ENCODE measurements around the gene EYA2.
"Not testable (repeated sequence)": the region's sequence is repeated elsewhere in the genome, so short reads cannot be mapped to it uniquely, and the experiment has no call there.

EYA2 gene

DNA sequence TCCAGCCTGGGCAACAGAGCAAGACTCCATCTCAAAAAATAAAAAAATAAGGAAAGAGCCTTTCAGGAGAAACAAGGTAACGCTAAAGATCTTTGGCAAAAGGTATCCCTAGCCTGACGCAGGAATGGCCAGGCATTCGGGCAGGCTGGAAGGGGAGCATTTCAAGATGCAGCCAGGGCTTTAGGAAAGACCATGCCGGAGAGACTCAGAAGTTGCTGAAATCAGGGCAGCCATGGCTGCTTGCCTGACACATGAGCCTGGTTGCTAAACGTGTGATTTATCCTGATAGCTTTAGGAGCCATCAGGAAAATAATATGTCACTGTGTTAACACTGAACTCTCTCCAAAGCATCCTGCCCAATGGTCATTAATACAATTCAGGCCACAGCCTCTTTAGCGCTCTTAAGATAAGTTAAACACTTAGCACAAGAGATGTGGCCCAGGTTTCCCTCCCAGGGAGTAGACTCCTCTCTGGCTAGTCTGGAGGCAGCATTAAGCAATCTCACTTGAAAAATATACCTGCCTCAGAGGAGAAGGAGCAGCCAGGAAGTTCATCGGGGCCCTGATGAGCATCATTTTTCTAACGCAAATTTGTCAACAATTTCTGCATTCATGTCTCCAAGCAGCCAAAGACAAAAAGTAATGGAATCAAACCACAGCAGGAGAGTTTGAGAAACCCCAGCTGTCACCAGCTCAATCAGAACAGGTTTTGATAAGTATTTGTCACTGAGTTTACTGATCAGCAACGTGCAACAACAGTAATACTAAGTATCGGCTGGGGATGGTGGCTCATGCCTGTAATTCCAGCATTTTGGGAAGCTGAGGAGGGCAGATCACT is 261.9 kb downstream of the EYA2 start:
- no peak for DNase-seq

DNA sequence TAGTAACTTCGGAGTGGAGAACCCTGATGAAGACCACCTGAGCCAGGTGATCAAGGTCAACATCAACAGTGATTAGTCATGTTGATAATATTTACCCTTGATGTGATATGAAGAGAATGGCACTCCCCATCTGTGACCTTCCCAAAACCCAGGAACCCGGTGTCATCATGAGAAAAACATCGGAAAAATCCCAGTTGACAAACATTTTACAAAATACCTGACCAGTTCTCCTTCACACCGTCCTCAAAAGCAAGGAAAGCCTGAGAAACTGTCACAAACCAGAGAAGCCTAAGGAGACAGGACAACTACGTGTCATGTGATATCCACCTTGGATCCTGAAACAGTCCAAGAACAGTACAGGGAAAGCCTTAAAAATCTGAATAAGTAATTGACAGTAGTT is 264.5 kb downstream of the EYA2 start:
- DNase-seq = no peak

DNA sequence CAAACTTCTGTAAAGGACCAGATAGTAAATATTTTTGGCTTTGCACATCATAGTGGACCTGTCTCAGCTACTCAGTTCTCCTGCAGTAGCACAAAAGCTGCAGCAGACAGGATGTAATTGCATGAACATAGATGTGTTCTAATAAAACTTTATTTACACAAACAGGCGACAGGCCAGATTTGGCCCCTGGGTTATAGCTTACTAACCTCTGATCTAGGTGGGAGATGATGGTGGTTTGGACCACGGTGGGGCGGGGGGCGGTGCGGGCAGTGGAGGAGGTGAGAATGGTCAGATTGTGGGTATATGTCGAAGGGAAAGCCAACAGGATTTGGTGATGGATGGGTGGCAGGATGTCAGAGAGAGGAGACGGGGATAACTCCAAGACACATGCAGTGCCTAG is 265.6 kb downstream of the EYA2 start:
- no peak for DNase-seq

DNA sequence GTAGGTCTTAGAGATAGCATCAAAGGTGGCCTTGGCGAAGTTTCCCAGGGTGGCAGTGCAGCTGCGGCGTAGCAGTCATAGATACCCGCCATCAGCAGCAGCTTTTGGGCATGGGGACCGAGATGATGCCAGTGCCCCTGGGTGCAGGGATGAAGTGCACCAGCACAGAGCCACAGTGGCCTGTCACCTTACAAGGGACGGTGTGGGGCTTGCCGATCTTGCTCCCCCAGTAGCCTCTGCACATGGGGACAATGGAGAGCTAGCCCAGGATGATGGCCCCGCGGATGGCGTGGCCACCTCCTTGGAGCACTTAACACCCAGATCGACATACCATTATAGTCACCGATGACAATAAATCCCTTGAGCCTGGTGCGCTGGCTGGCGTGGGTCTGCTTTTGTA is 266.3 kb downstream of the EYA2 start:
- DNase-seq = no peak

DNA sequence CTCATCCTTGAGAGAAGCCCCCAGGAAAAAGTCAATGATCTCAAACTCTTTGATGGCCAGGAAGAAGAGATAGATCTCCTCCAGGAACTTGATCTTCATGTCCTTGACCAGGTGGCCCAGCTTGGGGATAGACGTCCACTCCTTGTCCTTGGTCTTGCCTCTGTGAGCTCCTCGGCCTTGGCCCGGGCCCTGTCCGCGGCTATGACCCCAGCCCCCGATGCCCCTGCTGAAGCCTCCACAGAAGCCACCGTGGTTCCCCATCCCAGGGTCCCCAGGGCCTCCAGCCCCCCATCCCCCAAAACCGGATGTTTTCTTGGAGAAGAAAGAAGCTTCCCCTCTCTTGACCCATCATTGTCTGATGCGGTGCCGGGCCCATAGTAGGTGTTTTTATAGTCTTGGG is 266.8 kb downstream of the EYA2 start:
- no peak for DNase-seq

DNA sequence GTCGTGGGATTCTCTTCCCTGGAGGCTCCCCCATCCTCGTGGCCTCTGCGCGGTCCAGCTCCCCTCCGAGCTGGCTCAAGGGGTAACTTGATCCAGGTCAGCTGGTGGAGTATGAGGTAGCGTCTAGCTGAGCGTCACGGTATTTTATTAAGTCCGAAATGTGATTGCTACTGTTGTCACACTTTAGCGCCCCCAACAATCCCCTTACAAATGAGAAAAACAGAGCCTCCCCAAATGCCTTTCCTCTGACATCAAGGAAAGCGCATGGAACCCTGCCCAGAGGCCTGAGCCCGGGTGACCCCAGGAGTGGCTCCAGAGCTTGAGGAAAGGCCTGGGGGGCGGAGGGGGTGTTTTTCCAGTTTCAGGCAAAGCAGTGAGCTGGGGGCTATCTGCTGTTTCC is 269.5 kb downstream of the EYA2 start:
- DNase-seq = no peak

DNA sequence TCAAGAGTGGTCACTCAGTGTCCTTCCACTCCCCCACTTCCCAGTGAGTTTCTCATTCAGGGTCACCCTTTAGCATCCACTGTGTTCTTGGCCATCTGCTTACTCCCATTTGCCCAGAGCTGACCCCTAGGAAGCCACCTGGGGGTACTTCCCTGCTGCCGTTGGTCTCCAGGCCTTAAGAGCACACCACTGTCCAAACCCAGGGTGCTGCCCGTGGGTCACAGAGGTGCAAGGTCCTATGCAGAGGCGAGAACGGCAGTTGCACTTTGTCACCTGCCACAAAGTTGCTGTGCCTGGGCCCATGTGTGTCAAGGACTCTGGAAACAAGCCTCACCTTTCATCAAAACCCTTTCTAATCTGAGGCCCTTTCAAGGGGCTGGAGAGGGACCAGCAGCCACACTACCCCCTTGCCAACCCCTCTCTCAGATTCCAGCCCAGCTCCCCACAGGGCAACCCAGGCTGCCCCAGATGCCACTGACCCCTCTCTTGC is 270.8 kb downstream of the EYA2 start:
- no peak for DNase-seq

DNA sequence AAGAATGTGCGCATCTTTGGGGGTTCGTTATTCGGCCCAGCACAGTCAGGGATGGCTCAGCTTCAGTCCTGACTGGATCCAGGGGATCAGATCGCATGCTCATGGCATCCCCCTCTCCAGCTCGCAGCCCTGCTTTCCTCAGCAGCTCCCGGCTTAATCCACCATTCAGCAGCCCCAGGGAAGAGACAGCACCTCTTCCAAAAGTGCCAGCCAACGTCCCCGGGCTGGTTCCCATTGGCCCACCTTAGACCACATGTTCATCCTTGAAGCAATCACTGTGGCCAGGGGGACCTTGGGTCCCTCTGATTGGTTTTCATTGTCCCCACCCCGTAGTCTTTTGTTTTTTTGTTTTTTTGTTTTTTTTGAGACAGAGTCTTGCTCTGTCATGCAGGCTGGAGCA is 273.2 kb downstream of the EYA2 start:
- DNase-seq = no peak

DNA sequence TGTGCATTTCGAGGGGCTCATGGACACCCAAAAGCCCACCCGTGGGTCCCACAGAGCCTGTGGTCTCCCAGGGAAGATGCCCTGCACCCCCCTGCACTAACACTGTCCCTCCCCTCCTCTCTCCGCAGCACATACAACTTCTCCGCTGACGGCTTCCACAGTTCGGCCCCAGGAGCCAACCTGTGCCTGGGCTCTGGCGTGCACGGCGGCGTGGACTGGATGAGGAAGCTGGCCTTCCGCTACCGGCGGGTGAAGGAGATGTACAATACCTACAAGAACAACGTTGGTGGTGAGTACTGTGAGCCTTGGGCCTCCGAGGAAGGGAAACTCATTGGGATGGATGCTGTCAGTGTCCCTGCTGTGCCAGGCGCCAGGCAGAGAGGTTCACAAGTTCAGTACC is 277.9 kb downstream of the EYA2 start:
- DNase-seq = no peak

DNA sequence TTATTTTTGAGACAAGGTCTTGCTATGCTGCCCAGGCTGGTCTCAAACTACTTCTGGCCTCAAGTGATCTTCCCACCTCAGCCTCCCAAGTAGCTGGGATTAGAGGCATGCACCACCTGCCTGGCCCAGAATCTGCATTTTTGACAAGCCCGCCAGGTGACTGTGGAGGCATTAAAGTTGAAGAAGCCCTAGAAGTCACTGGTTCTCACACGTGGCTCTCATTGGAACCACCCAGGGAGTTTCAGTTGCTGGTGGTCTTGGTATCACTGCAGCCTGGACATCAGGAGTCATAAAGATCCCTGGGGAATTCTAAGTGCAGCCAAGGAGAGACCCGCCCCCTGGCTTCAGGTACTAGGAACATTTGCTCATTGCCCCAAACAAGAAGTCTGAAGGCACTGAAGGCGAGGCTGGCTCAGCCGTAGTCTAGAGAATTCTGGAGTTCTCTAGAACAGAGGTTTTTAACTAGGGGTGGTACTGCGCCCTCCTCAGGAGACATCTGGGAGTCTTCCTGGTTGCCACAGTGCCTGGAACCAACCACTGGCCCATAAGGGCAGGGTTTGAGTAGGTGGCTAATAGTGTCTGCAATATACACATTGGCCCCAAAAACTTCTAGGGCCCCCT is 279.1 kb downstream of the EYA2 start:
- DNase-seq = no peak

DNA sequence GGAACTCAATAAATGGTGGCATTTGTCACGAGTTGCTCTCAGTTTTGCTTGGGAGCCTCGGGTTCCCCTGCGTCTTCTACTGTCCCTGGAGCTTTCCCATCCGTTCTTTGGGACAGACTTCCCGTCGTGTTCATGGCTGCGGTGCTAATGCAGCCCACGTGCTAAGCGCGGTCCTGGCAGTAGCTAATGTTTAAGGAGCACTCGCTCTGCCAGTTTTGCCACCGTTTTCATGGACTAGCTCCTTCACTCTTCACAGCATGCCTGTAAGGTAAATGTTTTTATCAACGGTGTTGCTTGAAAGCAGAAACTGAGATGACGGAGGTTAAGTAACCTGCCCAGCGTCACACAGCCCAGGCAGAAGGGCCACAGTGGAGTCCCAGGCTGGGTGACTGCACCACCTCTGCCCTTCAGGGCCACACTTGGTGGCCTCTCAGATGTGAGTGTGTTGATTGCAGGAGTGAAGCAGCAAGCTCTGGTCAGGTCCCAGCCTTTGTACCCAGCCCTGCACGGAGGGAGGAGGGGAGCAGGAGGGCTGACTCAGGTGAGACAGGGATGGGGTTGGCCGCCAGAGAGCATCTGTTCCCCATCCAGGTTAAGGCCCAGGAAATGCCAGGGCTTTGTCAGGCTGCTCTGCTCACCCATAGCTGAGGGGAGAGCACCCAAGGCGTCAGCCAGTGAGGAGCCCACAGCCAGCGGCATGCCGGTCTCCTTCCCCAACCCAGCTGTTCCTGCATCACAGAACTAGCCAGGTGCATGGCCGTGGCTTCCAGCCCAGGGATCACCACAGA is 280.0 kb downstream of the EYA2 start:
- no peak for DNase-seq

DNA sequence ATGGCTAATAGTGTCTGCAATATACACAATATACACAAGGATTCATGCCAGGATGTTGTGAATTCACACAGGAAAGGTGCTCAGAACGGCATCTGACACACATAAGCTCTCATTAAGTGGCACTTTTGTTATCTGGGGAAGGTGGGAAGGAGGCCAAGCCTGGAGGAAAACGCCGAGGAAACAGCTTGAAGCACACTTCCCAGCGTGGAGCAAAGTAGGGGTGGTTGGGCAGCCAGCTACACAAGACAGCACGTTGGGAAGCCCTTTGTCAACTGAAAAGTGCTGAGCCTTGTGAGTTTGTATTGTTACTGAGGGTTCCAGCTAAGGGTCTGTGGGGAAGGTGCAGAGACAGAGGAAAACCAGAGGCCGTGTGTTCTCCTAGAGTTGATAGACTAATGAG is 280.9 kb downstream of the EYA2 start:
- no peak for DNase-seq

DNA sequence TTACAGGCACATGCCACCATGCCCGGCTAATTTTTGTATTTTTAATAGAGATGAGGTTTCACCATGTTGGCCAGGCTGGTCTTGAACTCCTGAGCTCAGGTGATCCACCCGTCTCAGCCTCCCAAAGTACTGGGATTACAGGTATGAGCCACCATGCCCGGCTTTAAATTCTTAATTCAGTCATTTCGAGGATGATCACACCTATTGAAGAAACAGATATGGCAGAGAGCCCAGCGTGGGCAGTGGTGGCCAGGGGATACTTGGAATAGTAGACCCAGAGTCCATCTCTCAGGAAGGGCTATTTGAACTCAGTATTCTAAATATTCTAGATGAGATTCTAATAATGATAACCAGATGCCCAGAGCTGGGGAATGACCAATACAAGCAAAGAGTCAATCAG is 281.6 kb downstream of the EYA2 start:
- not testable (repeated sequence) for DNase-seq

DNA sequence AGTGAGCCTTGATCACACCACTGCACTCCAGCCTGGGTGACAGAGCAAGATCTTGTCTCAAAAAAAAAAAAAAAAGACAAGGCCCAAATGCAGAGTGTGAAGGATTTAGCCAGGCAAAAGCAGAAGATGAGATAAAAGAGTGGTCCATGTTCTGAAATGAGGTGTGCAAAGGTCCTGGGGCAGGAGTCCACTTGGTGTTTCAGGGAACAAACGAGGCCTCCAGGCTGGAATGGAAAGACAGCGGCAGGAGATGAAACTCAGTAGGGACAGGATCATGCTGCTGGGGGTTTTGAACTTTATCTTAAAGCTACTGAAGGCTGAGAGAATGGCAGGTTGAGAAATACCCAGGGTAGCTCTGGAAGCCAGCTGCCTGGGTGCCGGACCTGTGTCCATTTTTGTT is 283.6 kb downstream of the EYA2 start:
- DNase-seq = no peak

DNA sequence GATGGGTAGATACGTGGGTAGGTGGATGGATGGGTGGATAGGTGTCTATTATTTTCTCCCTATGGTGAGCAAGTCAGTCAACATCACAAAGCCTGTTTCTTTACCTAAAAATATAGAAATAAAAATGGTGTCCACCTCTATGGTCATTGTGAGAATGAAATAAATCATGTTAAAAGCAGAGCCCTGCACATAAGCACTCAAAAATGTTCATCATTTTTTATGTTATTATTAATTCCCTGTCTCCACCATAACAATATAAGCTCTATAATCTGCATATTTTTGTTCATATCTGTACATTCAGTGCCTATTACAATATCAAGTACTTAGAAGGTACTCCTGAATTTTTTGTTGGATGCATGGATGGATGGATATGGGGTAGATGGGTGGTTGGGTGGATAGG is 284.2 kb downstream of the EYA2 start:
- DNase-seq = no peak

DNA sequence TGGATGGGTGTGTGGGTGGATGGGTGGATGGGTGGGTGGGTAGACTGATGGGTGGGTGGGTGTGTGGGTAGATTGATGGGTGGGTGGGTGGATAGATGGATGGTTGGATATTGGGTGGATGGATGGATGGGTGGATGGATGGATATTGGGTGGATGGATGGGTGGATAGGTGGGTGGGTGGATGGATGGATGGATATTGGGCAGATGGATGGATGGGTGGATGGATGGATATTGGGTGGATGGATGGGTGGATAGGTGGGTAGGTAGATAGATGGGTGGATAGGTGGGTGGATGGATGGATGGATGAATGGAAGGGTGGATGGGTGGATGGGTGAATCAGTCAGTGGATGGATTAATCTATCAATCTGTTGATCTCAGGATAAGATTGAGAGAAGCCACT is 284.6 kb downstream of the EYA2 start:
- no peak for DNase-seq

DNA sequence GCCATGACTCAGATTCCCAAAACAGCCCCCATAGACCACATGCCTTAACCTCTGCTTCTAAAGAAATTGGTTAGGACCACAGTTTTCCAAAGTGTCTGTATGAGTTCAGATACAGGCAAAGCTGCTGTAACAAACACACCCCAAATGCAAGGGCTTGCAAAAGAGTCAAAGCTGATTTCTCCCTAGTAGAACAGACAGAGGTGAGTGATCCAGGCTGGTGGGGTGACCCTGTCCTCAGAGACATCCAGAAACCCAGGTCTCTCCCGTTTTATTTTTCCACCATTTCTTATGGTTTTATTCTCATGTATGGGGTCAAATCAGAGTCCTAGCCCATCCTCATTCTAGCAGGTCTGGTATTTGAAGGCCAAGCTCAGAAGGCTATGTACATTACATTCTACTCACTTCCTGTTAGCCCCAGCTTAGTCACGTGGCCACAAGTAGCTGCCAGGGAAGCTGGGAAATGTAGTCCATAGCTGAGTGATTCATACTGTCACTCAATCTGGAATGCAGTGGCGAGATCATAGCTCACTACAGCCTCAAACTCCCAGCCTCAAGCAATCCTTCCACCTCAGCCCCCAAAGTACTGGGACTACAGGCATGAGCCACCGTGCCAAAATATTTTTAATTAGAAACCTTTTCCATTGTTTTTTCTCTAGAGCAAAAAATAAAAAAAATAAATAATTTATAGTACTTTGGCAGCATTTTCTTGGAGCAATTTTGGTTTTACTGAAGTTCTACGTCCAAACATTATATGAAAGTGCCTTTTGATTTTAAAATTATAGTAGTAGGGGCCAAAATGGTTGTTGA is 286.6 kb downstream of the EYA2 start:
- DNase-seq = no peak

DNA sequence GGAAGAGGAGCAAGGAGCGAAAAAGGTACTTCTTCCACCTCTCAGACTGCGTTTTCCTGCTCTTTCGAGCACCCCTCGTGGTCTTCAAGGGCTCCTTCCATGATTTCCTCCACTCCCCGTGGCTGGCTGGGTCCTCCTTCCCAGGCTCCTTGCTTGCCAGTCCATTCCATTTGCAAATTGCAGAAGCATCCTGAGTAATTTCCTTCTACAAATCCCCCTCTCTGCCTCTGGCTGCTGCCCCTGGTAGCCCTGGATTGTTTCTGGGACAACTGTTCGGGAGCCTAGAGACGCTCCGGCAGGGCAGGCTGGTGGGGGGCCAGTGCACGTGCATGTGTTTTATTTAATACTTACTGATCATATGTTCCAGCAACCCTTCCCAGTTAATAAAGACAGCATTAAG is 288.7 kb downstream of the EYA2 start:
- DNase-seq = no peak

DNA sequence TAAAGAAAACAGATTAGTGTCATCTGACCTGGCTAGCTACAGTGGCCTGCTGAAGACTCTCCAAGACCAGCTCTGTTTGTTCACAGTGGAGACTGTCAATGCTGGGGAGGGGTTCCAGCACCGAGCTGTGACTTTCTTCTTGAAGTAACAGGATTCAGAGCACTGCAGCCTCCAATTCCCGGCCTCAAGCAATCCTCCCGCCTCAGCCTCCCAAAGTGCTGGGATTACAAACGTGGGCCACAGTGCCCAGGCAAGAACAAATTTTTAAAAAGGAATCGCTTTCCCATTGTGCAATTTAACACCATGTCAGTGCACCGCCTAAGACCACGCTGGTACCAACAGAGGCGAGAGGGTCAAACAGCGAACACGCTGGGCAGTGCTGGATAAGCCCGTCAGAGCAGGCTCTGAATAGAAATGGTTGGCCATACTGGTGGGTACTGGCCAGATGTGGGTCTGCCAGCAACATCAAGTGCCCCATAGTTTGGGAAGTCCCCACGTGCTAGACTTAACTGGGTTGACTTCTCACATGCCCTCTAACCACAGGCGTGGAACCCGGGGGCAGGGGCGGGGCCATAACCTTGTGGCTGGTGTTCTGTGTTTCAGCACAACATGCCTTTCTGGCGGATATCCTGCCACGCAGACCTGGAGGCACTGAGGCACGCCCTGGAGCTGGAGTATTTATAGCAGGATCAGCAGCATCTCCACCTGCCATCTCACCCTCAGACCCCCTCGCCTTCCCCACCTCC is 293.0 kb downstream of the EYA2 start:
- no peak for DNase-seq

DNA sequence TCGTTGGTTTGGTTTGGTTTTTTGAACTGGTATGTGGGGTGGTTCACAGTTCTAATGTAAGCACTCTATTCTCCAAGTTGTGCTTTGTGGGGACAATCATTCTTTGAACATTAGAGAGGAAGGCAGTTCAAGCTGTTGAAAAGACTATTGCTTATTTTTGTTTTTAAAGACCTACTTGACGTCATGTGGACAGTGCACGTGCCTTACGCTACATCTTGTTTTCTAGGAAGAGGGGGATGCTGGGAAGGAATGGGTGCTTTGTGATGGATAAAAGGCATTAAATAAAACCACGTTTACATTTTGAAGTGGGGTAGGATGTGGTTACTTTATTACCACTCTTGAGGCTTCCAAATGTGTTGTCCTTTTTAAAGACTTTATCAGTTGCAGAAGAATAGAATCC is 293.9 kb downstream of the EYA2 start:
- DNase-seq = no peak

DNA sequence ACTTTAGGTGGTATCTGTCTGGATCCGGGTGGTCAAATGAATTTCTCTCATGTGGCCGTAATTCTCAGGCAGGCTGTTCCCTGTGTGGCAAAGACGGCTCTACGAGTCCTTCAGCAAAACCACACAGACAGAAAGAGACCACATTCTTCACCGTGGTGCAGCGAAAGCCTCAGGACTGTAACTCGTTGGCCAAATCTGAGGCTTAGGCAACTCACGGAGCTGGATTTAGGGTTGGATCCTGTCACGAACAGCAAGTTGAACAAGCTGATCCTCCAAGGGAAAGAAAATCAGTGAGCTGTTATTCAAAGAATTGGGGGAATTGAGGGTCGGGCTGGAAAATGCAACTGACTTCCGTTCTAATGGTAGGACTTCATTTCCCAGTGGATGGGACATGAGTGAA is 294.4 kb downstream of the EYA2 start:
- DNase-seq = no peak

DNA sequence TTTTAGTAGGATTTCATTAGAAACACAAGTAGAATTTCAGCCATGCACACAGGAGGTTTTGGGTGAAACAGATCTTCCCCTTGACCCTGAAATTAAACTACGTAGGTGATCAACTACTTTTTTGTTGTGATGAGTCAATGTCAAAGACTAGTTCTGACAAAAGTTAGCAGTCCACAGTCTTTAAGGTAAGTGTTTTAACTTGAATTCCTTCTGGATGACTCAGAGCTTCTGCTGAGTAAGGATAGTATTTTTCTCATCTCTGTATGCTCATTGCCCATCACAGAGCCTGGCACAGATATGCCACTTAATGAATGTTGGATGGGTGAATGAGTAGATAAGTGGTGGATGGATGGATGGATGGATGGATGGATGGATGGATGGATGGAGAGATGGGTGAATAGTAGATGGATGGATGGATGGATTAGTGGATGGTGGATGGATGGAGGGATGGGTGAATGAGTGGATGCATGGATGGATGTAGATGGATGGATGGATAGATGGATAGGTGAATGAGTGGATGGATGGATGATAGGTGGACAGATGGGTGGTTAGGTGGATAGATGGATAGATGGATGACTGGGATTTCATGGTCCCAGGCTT is 296.5 kb downstream of the EYA2 start:
- no peak for DNase-seq

All from KG1 (cell line).